Measurements from ENCODE around the gene SBK3. TPM values are rescaled to one million over a fixed set of nuclear protein-coding genes. Genes with fewer than 3 reads are reported as not detected.

Gene SBK3
- total RNA-seq, 2 experiments from 2014 or later, result not detected

DNA sequence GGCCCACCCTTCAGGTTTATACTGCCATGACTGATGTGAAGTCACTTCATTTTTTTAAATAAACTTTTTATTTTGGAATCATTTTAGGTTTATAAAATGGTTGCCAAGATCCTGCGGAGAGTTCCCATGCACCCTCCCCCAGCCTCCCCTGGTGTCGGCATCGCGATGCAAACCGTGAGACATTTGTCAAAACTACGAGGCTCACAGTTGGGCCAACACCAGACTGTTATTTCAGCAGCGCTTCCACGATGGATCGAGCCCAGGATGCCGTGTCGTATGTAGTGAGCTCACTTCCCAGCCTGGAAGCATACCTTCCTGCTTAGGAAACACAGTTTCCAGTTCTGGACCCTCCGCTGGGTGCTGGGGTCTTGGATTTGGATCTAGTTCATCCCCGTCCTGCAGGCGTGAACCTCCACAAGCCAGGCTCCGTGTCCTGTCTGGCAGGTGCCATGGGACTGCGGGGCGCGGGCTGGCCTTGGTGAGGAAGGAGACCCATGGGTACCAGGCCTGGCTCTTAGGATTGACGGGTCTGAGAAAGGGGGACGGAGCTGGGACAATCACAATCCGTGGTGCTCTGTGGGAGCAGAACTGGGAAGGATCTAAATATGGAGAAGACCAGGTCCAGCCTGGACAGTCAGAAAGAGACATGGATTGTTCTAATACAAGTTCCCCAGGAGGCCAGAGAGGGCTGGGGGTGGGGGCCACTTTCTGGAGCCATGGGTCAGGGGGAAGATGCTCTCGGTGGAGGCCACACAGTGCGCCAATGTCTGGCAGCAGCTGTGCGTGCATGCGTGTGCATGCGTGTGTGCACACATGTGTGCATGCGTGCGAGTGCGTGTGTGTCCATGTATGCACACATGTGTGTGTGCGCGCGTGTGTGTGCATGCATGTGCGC lies 6.0 kb downstream of the SBK3 start:
- H3K27ac ChIP-seq (ENCODE audit: low read depth in 1 of 2, low read length in 2 of 2), result no peak overlapping the region
- ATAC-seq (ENCODE audit: poor library complexity) (no peak), DNase-seq (no peak)
- intact Hi-C loops (cut with DNase I, micrococcal nuclease), result no loop called here
- no peak overlapping the region for H3K4me3 ChIP-seq (ENCODE audit: low read length)
- Mint-ChIP-seq H3K4me3 (no peak overlapping the region), H3K27me3 (peaks cover 6% of the 10 kb centered on the region), H3K9me3 (no peaks in the 10 kb centered on the region), H3K36me3 (ENCODE audit: low read depth) (no peaks in the 10 kb centered on the region), H3K27ac (no peak overlapping the region), H3K4me1 (ENCODE audit: low read depth) (no peaks in the 10 kb centered on the region)
- ChIA-PET POLR2A (no interaction called here), CTCF (no interaction called here)
- H3K36me3 ChIP-seq (ENCODE audit: insufficient read depth, low read length), result no peaks in the 10 kb centered on the region
- no peaks in the 10 kb centered on the region for H3K4me1 ChIP-seq (ENCODE audit: insufficient read depth, low read length)
- TF ChIP-seq, protein P1, sequence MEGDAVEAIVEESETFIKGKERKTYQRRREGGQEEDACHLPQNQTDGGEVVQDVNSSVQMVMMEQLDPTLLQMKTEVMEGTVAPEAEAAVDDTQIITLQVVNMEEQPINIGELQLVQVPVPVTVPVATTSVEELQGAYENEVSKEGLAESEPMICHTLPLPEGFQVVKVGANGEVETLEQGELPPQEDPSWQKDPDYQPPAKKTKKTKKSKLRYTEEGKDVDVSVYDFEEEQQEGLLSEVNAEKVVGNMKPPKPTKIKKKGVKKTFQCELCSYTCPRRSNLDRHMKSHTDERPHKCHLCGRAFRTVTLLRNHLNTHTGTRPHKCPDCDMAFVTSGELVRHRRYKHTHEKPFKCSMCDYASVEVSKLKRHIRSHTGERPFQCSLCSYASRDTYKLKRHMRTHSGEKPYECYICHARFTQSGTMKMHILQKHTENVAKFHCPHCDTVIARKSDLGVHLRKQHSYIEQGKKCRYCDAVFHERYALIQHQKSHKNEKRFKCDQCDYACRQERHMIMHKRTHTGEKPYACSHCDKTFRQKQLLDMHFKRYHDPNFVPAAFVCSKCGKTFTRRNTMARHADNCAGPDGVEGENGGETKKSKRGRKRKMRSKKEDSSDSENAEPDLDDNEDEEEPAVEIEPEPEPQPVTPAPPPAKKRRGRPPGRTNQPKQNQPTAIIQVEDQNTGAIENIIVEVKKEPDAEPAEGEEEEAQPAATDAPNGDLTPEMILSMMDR (IDR thresholded peaks at IDR 0.05), result no peak
- H3K27me3 ChIP-seq (ENCODE audit: control insufficient read depth in 1 of 2, insufficient read depth in 2 of 2, low read length in 2 of 2), result no peaks in the 10 kb centered on the region
- H3K9me3 ChIP-seq (ENCODE audit: control insufficient read depth in 1 of 2, insufficient read depth in 1 of 2, low read length in 2 of 2), result no peaks in the 10 kb centered on the region

DNA sequence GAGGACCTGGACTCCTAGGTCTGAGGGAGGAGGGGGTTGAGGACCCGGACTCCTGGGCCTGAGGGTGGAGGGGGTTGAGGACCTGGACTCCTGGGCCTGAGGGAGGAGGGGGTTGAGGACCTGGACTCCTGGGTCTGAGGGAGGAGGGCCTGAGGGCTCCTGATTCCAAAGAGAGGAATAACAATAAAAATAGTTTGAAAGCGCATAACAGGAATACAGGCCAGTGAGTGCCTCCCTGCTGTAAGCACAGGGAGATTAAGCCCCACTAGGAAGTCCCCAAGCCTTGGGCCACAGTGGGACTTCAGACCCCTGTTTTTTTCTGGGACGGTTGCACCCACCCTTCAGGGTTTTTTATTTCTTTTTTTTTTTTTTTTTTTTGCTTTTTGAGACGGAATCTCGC lies 7.2 kb downstream of the SBK3 start:
- TF ChIP-seq, protein P1 (IDR thresholded peaks at IDR 0.05), result no peak
- Mint-ChIP-seq H3K27me3 (no peaks in the 10 kb centered on the region), H3K4me3 (no peak overlapping the region), H3K4me1 (ENCODE audit: low read depth) (no peaks in the 10 kb centered on the region), H3K36me3 (ENCODE audit: low read depth) (no peaks in the 10 kb centered on the region), H3K27ac (no peak overlapping the region), H3K9me3 (no peaks in the 10 kb centered on the region)
- H3K9me3 ChIP-seq (ENCODE audit: control insufficient read depth in 1 of 2, insufficient read depth in 1 of 2, low read length in 2 of 2), result no peaks in the 10 kb centered on the region
- no peaks in the 10 kb centered on the region for H3K4me1 ChIP-seq (ENCODE audit: insufficient read depth, low read length)
- no peaks in the 10 kb centered on the region for H3K27me3 ChIP-seq (ENCODE audit: control insufficient read depth in 1 of 2, insufficient read depth in 2 of 2, low read length in 2 of 2)
- H3K36me3 ChIP-seq (ENCODE audit: insufficient read depth, low read length), result no peaks in the 10 kb centered on the region
- ChIA-PET CTCF (no interaction called here), POLR2A (no interaction called here)
- no peak for ATAC-seq (ENCODE audit: poor library complexity)
- H3K4me3 ChIP-seq (ENCODE audit: low read length), result no peak overlapping the region
- no peak for DNase-seq
- intact Hi-C loops (cut with DNase I, micrococcal nuclease), result no loop called here
- H3K27ac ChIP-seq (ENCODE audit: low read depth in 1 of 2, low read length in 2 of 2), result no peak overlapping the region

DNA sequence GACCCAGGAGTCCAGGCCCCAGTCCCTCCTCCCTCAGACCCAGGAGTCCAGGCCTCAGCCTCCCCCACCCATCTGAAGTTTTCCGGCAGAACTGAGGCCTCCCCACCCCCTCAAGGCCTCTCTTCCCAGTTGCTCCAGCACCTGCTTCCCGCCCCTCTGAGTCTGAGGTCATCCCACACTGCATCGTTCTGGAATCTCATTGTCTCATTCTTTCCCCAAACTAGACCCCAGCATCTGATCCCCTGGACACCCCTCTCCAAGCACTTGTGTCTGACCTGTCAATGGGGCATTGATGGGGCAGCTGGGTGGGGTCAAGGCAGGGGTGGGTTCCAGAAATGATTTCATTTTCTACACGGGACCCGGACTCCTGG lies 7.6 kb downstream of the SBK3 start:
- DNase-seq, result no peak
- Histone ChIP-seq H3K9me3 (ENCODE audit: control insufficient read depth in 1 of 2, insufficient read depth in 1 of 2, low read length in 2 of 2) (no peaks in the 10 kb centered on the region), H3K4me1 (ENCODE audit: insufficient read depth, low read length) (no peaks in the 10 kb centered on the region), H3K36me3 (ENCODE audit: insufficient read depth, low read length) (no peaks in the 10 kb centered on the region), H3K27ac (ENCODE audit: low read depth in 1 of 2, low read length in 2 of 2) (no peak overlapping the region), H3K27me3 (ENCODE audit: control insufficient read depth in 1 of 2, insufficient read depth in 2 of 2, low read length in 2 of 2) (no peaks in the 10 kb centered on the region), H3K4me3 (ENCODE audit: low read length) (no peak overlapping the region)
- Mint-ChIP-seq H3K9me3 (no peaks in the 10 kb centered on the region), H3K36me3 (ENCODE audit: low read depth) (no peaks in the 10 kb centered on the region), H3K4me1 (ENCODE audit: low read depth) (no peaks in the 10 kb centered on the region), H3K4me3 (no peak overlapping the region), H3K27me3 (no peaks in the 10 kb centered on the region), H3K27ac (no peak overlapping the region)
- intact Hi-C loops (cut with DNase I, micrococcal nuclease), result no loop called here
- CTCF ChIA-PET, result no interaction called here
- TF ChIP-seq, protein P1 (IDR thresholded peaks at IDR 0.05), result no peak
- ATAC-seq (ENCODE audit: poor library complexity), result no peak
- POLR2A ChIA-PET, result no interaction called here

Measured in CD4-positive, alpha-beta T cell (primary cell).